HG03469 (cell line): Measurements from ENCODE around the gene GALNT15.

Experiments used
- ATAC-seq: cut with Tn5 transposase; IDR thresholded peaks from one replicate; pipeline ENCODE4 v1.9.1; 2021; ENCODE audit warnings: mild to moderate bottlenecking, moderate library complexity, moderate number of reproducible peaks; ENCODE audit not compliant: unreplicated experiment

Gene GALNT15

DNA sequence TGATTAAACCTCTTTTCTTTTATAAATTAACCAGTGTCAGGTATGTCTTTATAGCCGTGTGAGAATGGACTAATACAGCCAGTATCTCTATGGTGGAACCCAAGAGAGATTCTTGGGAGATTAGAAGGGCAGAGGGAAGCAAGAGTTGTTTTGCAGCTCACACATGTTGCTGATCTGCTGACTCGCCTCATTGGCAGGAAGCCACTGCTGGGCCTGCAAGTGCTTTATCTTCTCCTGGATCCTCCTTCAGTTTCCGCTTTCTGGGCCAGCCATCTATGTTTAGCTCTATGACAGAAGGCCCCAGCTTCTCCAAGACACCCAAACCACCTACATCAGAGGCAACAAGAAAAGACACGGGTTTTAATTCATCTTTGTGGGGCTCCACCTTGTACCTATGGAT lies 23.4 kb upstream of the GALNT15 start:
- no peak for ATAC-seq

DNA sequence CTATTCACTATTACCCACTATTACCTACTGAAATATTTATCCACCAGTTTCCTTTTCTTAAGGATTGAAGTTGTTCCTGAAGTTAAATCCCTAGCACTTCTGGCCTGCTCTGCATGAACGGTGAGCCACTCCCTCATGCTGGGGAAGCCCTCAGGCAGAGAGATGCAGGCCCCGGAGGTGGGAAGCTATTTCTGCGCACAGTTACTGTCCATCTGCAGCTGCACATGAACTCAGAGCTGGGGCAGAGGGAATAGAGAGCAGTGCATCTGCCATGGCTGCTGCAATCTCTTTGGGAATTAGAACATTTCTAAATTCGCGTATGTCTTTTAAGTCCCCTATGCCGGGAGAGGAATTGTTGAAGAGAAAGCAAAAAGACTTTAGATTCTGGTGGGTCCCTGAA lies 6.3 kb upstream of the GALNT15 start:
- no peak for ATAC-seq

DNA sequence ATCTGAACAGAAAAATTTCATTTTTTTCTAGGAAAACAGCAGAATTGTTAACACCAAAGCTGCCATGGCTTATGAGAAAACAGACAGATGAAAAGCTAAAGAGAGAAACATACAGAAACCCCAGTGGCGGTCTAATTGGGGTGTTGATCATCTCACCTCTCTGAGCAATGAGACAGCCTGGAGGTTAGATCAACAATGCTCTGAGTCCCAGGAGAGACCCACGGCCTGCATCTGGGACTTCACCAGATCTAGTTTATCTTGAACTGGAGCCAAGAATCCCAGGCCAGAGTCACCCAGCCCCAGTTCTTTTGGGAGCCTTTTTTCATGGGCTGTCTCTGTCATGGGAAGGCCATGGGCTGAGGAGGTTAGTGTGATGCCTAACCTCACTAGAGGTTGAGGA lies 3.5 kb upstream of the GALNT15 start:
- ATAC-seq: no peak

DNA sequence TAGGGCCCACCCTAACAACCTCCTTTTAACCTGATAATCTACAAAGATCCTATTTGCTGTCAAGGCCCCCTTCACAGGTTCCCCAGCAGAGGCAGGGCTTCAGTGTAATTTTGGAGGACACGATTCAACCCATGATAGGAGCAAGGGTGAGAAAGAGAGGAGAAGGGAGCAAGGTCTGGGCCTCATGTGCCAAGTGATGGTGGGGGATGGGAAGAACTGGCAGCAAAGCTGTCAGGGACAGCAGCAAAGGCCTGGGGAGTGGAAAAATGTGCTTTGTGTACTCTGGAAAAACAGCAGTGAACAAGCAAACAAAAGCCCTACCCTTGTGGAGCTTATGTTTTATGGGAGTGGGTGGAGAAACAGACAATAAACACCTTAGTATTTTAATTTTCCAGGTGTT lies 2.7 kb upstream of the GALNT15 start:
- ATAC-seq: no peak

DNA sequence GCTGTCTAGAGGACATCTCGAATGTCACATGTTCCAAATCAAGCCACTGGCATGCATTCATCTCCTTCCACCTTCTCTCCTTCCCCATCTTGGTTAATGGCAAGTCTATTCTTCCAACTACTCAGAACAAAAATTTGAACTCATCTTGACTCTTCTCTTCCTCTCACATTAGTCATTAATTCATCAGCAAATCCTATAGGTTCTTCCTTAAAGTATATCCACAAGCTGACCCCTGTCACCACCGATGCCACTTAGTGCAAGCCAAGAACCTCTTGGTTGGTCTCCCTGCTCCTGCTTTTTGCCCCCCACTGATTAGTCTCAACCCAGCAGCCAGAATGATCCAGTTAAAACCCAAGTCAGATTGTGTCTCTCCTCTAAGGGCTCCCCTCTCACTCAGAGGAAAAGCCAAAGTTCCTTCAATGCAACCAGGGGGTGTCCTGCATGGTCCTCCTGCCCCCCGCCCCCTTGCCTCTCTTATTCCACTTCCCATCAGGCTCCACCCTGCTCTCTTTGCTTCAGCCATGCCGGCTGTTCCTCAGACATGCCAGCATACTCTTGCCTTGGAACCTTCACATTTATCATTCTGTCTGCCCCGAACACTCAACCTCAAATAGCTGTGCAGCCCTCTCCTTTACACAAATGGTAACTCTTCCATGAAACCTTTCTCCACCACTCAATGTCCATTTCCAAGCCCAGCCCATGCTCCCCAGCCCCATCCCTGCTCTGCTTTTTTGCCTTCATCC lies 1.0 kb upstream of the GALNT15 start:
- no peak for ATAC-seq

DNA sequence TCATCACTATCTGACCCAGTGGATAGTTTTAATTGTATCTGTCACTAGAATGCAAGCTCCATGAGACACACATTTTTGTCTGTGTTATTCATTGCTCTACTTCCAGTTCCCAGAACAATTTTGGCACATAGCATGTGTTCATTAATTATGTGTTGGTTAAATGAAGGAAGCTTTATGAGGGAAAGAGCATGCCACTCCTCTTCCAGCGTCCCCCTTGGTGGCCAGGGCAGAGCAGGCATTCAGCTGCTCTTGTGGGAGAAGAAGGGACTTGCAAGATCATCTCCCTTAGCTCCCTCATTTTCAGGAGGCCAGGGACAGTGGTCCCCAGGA lies 489 bp upstream of the GALNT15 start:
- no peak for ATAC-seq

DNA sequence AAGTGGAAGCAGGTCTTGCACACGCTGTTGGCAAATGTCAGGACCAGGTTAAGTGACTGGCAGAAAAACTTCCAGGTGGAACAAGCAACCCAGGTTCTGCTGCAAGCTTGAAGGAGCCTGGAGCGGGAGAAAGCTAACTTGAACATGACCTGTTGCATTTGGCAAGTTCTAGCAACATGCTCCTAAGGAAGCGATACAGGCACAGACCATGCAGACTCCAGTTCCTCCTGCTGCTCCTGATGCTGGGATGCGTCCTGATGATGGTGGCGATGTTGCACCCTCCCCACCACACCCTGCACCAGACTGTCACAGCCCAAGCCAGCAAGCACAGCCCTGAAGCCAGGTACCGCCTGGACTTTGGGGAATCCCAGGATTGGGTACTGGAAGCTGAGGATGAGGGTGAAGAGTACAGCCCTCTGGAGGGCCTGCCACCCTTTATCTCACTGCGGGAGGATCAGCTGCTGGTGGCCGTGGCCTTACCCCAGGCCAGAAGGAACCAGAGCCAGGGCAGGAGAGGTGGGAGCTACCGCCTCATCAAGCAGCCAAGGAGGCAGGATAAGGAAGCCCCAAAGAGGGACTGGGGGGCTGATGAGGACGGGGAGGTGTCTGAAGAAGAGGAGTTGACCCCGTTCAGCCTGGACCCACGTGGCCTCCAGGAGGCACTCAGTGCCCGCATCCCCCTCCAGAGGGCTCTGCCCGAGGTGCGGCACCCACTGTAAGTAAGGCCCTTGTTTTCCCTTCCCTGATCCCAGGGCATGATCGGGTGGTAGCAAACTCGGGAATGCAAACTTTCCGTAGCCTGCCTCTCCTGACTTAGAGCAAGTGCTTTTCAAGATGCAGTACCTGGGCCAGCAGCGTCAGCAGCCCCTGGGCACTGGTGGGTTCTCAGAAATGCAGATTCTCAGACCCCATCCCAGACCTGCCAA lies 759 bp downstream of the GALNT15 start:
- ATAC-seq: no peak

DNA sequence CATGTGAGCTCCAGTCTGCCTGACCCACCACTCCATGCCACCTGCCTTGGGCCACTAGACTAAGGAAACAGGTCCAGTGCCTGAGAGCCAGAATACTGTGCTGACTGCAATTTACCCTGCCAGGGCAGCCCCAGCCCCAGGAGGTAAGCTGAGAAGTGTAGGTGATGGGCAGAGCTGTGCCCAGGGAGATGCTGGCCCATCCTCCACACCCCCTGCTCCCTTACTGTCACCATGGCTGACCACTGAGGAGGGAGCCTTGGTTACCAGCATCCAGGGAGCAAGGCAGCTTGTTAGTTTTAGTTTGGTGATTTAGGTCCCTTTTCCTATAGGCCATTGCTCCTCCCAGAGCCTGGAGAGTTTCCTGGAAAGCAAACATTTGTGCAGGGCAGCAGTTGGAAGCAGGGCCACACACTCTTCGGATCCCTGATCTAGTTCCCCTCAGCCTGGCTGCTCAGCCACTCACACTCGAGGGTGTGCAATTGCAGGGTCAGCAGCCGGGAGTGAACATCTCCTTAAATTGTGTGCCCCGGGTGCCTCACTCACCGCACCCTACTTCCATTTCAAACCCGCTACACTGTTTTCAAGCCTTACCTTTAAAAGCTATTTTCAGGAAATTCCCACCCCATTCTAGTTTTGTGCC lies 2.0 kb downstream of the GALNT15 start:
- no peak for ATAC-seq

DNA sequence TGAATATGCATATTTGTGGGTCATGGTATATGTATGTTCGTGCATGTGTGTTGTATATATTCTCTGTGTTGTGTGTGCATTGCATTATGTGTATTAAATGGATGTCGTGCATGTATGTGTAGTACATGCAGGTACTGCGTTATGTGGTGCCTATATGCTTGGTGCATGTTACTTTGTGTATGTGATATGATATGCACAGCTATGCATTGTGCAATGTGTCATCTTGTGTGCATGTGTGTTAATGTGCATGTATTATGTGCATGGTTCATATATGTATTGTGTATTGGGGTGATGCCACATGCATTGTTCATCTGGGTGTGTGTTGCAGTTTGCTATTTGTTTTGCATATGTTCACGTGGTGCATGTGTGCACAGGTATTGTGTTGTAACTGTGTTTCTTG lies 2.9 kb downstream of the GALNT15 start:
- no peak for ATAC-seq

DNA sequence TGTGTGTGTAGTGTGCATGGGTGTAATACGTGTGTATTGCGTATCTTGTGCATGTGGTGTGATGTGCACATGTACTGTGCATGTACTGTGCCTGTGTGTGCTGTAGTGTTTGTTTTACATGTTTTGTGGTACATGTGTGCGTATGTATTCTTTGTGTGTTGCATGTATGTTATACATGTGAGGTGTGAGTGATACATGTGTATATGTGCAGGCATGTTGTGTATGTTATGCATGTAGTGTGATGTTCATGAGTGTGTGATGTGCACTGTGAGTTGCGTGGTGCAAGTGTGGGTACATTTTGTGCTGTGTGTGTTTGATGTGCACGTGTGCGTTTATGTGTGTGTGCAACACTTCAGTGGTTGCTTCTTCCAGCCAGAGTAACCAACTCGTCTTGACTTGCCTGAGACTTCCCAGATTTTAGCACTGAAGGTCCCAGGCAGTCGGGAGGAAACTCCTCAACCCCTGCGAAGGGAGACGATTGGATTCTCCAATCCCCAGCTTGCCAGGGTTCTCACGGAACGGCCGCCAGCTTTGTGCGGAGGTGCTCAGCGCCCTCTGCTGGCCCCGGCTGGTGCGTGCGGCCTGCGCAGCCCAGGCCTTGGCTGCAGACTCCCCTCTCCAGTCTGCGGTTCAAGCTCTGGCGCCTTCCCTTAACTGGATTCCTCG lies 3.6 kb downstream of the GALNT15 start:
- ATAC-seq: no peak

DNA sequence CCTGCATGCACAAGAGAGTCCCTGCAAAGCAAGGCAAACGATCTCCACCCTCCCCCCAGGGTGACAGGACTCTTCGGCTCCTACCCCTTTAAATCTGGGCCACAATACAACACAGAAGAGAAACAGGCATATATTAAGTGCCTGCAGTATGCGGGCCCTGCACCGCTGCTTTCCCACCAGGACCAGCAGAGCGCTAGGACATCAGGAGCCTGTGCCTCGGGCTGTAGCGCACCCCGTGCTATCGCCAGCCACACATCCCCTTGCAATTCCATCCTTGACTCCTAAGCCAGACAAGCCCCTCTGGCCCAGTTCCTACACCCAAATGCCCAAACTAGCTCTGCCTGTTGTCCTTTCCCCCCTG lies 4.1 kb downstream of the GALNT15 start:
- no peak for ATAC-seq

DNA sequence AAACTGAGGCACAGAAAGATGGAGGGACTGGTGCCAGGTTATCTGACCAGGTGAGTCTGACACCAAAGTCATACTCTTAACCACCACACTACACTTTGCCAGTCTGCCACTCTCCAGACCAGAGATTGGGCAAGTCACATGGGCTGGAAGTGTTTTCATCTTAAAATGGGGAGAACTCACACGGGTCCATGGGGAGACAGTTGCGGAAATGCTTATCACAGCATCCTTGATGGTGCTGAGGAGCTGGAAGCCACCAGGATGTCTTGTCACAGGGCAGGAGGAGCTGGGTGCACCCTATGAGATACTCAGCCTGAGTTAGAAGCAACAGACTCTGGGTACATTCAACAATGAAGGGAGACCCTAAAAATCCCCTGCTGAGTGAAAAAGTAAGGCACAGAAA lies 4.8 kb downstream of the GALNT15 start:
- ATAC-seq: no peak

DNA sequence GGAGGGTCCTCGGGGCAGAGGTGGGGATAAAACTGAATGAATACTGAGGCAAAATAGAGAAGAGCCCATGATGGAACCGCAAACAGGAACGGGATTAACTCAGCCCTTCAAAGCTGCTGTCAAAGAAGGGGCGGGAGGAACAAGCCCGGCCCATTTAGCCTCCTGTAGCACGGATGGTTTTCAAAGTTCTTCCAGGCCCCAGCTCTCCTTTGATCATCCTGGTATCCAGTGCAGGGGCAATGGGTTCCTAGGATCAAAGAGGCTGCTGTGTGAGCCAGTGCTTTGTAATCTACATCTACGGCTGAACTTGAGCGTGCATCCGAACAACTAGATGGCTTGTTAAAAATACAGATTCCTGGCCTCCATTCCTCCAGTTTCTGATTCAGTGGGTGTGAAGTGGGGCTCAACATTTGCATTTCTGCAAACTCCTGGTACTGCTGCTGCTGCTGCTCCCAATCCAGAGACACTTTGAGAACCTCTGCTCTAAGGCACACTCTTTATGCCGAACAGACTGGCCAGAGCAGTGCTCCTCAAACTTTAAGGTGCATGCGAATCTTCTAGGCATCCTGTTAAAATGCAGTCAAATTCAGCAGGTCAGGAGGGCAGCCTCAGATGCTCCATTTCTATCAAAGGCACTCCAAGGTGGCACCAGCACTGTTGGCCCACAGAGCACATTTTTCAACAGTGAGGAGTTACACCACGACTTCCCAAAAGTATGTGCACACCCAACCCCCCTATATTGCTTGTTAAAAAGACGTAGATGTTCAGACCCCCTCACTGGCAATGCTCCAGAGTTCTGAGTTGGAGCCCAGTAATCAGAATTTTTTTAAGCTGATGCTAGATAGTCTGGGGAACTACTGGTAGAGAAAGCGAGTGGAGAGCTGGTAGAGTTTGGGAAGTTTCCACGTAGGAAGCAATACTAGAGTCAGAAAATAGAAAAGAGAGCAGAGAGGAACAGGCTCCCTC lies 5.6 kb downstream of the GALNT15 start:
- ATAC-seq: no peak

DNA sequence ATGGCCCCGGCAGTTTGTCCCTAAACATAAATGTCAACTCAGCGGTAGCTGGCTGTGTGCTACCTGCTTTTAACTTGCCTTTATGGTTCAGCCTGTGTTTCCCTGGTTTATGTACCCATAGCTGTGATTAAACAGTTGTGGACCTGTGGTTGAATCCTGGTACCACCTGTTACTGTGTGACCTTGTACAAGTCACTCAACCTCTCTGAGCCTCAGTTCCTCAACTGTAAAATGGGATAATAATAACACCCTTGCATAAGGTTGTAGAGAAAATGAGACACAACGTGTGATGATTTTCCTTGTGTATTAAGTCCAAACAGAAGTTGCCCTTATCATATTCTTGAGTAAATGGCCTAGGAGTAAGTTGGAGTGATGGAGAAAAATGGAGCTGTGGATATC lies 6.3 kb downstream of the GALNT15 start:
- no peak for ATAC-seq

DNA sequence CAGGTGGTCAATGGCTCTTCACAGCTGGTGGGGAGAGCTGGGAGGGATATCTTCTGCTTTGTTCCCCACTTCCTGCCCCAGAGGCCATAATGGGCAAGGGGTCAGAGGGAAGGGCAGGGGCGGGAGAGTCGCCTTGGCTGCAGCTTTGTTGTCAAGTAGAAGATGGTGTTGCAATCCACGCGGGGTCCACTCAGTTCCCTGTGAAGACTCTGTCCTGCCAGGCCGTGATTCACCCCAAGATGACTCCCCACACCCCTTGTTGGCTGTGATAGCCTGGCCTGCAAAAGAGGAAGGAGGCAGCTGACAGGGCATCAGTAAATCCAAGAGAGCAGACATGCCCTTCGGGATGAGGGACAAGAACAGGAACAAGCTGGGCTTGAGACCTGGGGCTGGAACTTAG lies 6.9 kb downstream of the GALNT15 start:
- ATAC-seq: no peak

DNA sequence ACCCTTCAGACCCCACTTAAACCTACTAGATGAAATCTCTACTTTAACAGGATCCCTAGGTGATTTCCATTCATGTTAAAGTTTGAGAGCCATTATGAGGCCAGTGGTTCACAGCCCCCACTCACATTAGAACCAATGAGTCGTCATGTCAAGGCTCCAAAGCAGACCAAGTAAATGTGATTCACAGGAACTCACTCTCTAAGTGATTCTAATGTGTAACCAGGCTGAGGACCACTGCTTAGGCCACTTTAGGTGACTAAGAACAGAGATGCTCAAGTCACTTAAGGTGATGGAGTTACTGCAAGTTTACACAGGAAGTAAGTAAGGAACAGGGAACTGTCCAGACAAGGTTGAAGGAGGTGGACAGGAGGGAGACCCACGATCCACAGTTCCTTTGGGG lies 7.7 kb downstream of the GALNT15 start:
- ATAC-seq: no peak

DNA sequence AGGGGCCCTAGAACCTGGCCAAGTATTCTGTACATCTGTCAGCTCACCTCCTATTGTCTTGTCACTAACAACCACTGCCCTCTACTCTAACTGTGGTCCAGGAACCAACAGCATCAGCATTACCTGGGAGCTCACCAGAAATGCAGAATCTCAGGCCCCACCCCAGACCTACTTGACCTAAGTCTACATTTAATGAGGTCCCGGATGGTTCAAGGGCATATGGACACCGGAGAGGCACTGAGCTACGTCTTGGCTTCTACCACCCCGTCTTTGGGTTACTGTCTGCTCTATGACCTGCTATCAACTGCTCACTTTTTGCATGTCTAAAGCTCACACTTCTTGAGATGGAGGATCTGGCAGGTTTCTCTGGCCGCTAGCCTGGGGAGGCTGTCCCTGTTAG lies 8.1 kb downstream of the GALNT15 start:
- no peak for ATAC-seq

DNA sequence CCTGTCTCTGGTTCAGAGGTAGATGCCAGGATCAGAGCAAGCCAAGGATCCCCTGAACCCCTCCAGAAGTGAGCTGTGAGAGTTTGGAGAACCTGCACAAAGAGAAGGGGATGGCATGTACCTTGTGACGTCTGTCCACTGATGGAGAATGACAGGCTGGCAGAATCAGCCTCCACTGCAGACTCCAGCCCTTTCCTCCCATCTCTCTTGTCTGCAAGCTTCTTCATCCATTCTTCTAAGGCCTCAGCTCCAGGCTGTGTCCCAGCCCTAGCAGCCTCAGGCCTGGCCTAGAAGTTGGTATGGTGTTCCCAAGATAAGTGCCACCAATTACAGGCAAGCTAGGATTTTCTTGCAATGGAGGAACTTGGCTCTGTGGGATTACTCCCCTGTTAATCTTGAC lies 8.6 kb downstream of the GALNT15 start:
- no peak for ATAC-seq

DNA sequence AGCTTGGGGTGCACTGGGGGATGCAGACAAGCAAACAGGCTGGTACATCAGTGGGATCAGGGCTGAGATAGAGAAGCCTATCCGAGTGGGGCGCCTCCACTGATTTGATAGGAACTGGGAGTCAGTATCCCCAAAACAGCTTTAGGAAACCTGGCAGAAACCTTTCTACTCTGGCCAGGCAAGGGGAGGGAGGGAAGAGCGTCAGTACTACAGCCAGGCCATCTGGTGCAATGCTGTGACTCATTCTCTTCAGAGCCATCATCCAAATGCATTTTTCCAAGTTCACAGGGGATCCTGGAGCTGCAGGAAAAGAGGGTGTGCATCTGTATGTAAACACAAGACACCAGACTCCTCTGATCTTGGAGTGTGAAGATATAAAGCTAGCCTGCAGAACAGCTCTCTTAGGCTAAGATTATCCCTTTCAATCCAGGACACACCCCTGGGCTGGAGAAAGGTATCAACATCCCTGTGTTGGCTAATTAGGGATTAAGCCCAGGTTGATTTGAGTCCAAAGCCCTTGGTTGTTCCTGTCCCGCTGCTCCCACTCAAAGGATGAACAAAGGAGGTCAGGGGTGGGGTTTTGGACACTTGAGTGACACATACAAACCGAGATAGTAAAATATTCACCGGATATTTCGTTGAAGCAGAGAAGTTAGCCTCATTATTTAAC lies 9.3 kb downstream of the GALNT15 start:
- ATAC-seq: no peak

DNA sequence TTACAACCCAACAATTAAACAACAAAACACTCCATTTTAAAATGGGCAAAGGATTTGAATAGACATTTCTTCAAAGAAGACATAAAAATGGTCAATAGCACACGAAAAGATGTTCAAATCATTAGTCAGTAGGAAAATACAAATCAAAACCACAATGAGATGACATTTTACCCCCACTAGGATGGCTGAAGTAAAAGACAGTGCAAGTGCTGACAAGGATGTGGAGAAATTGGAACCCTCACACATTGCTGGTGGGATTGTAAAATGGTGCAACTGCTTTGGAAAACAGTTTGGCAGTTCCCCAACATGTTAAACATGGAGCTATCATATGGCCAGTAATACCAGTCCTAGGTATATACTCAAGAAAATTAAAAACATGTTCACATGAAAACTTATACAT lies 11.6 kb downstream of the GALNT15 start:
- no peak for ATAC-seq
